Left renal pelvis (tissue), 4 donors: ENCODE measurements around the gene MAB21L1. TPM values are rescaled to one million over a fixed set of nuclear protein-coding genes. Genes with fewer than 3 reads are reported as not detected.

Source experiments
- DNase-seq, 4 donors: peaks; one replicate each; pipeline ENCODE4 v3.0.0-alpha.2; 2013; ENCODE audit warnings: low read depth in 4 of 4, low spot score in 3 of 4
- polyA plus RNA-seq, 4 donors: library from polyadenylated mRNA; unstranded; fragments of 120-200 nt; gene quantifications; one replicate each; pipeline ENCODE4 v1.2.1, GENCODE V29; 2013; ENCODE audit not compliant: insufficient read length in 4 of 4

Gene MAB21L1
- polyA plus RNA-seq, 4 donors: 0.16 to 0.56 (median 0.33) TPM; not detected in 1

- DNase-seq: no peak
Observed at GRCh38 chr13:35480346-35480745, 3.9 kb upstream of the MAB21L1 start.

DNA sequence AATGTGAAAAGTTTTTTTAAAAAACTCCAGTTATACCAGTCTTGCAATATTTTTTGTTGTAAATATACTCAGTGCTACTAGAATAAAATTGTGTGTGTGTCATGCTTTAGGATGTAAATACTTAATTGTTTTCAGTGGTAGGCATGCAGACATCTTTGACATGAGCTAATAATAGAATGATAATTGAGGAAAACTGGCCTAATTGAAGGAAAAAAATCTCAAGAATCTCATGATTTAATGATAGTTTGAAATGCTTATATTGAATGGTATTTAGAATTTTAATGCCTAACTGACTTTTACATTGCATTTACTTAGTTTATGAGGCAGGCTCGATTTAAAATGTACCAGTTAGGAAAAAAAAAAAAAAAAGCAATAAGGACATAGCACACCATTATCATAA is 3.2 kb upstream of the MAB21L1 start:
- DNase-seq: no peak

GRCh38 chr13:35479038-35479492 is 2.6 kb upstream of the MAB21L1 start:
- no peak for DNase-seq

DNA sequence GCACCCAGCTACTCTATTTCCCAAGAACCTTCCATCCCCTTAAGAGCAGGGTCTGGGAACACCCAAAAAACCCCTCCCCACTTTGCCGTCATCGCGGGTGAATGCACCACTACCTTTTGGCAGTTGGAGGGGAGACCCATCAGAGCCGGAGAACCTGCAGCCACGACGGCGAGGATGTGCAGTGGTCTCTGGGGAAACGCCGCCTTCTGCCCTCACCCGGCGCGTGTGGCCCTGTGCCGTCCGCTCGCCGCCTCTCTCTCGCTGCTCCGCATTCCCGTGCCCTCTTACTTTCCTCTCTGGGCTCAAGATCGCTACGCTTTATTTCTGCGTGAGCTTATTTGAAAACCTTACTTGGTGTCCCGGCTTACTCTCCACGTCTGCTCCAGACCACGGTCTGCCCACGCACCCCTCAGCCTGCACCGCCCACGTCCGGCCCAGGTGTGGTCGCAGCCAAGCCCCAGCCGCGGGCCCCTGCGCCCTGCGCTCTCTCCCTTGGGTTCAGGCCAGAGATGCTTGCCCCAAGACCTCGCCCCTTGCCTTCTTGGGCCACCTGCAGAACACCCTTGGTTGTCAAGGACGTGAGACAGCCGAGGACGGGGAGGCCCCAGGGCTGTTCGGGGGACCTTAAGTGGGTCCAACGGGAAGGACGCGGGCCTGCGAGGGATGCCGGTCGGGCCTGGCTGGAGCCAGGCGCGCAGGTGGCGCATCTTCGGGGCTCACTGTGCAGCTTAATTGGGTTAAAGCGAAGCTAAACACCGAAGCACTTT is 2.0 kb upstream of the MAB21L1 start:
- DNase-seq: no peak

DNA sequence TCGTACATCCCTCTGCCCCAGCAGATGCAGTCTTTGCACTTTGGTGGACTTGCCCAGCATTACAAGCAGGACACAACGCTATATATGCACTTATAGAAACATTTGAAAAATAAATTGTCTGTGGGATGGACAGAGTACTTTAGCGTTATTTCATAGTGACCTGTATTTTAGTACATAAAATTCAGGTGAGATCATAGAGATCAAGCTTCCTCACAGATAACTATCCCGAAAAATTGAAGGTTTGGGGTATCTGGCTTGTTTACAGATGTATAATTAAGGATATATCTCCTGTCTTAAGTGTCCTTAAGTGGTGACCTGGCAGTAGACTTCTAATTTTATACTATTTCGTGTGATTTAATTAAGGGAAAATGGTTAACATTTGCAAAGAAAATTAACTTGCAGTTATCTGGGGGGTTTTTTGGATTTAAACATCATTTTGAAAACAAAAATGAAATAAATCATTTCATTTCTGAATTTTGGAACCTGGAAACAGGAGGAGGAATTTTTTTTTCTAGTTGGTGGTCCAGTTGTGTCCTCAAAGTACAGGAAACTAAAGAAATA is 977 bp upstream of the MAB21L1 start:
- DNase-seq: no peak

DNA sequence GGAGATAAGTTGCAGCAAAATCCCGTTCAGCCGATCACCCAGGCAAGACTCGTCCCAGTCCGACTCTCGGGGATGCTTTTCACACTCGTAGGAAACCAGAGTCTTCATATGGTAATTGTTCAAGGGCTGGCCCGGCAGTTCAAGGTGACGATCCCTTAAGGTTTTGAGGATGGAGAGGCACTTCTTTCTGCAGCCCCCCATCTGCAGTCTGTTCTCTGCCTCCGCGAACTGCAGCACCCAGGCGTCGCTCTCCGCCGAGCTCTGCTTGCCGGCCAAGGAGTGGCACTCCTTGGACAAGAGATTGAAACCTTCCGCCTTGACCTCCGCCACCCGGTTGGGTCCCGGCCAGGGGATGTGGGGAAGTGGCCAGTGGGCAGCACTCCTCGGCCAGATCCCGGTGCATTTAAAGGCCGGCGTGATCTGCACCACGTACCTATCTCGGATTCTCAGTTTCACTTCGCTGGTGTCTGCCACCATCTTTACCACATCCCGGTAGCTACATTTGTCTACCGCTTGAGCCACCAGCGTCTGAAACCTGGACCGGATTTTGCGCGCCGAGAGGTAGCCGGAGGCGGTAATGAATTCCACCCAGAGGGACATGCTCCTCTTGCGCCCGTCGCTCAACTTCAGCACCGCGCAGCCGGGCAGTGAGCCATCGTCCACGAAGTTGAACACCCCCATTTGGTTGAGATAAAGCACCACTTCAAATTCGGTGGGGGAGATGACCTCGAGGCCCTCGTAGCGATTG is 1.1 kb downstream of the MAB21L1 start:
- DNase-seq: no peak

DNA sequence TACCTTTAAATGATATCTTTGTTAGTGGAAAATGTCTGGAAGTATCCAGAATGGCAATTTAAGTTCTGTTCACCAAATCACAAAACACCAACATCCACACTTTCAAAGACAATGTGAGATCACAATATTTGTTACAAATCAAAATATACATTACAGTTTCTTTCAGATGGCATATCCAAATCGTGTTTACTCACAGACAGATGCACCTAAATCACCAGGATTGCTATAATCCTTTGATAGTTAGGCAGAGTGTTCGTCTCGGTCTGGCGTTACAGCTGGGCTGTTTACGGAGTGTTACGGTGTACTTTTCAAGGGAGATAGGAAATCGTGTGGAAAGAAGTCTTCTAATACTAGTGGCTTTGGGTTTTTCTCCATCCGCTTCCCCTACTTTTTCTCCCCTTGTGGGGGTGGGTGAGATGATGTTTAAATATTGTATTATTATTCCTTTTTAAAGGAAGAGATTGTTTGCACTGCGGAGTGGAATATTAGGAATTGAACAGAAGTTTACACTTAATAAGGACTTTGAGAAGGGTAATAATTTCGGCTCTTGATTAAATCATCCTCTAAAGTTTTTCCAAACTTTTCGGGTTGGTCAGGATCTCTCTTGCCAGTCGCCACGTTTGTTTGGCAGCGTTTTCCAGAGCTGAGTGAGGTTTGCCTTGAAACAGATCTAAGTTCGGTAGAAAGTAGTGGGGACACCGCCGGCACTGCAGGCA is 1.8 kb downstream of the MAB21L1 start:
- no peak for DNase-seq

DNA sequence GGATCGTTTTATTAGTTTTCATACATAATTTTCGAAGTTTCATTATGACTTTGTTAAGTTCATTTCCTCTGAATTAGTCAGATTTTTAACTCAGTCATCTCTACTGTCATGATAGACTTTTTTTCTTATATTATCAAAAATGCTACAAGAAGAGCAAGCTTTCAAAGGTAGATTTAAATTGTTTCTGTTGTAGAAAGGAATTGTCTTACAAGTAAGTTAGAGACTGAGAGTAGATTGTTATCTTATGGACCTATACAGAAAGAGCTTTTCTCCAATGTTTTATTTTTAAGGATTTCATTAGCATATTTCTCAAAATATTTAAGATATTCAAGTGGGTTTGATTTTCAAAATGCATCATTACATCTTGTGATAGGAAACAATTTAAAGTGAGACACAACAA is 2.7 kb downstream of the MAB21L1 start:
- DNase-seq: no peak

GRCh38 chr13:35473206-35473775 is 3.2 kb downstream of the MAB21L1 start:
- DNase-seq: no peak

GRCh38 chr13:35472323-35472881 is 4.1 kb downstream of the MAB21L1 start:
- no peak for DNase-seq

DNA sequence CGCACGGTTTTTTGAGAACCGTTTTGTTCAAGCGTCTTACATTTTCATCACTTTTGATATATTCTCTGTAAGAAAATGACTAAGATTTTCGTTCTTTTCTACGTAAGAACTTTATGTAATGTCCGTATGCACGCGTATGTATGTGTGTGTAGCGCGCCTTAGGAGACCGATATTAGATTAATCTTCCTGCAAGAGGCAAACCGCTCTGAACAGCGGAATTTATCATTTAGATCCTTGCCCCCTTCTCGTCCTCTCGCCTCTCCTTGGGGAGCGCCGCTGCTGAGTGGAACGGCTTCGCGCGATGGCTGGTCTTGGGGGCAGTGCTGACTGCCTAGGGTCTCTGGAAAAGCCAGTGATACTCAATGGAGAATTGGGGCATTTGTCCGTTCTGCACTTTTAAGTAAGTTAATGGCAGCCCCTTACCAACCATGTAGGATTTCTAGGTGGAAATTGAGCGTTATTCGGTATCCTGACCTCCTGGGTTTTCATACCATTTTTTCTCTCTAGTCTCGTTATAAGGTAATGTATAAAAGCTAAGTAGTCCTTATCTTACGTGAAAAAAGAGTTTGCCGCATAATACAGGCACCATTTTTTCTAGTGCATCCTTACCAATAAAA is 4.7 kb downstream of the MAB21L1 start:
- DNase-seq: no peak

- no peak for DNase-seq
Observed at GRCh38 chr13:35470671-35471661, 5.5 kb downstream of the MAB21L1 start.

DNA sequence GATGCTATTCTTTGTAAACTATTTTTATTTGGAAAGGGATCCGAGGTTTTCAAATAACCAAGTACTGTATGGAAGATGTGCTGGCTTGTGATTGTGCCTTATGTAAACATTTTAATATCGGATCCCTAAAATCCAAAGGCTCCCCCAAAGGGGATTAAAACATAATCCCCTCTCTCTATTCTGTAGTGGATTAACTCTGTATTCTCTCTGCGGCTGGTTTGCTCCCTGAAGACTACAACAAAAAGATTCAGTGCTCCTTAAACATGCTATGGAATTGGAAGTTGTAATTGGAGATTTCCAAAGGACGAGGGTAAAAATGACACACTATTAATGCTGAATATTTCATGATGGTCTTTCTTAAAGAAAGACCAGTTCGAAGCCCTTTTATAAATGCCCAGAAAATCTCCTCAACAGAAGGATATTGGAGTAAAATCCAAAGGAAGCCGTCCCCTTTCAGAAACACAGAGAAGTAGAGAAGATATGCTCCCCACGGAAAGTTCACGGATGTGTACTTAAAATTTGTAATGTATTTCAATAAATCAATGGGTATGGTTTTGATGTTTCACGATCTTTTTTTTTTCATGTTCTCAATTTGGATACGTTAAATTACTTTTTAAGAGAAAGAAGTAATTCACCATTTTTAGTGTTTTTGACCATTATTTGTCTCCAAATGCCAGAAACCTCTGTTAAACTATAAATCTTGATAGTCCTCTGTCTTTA is 6.5 kb downstream of the MAB21L1 start:
- no peak for DNase-seq

- DNase-seq: no peak
Observed at GRCh38 chr13:35468195-35468594, 8.3 kb downstream of the MAB21L1 start.

DNA sequence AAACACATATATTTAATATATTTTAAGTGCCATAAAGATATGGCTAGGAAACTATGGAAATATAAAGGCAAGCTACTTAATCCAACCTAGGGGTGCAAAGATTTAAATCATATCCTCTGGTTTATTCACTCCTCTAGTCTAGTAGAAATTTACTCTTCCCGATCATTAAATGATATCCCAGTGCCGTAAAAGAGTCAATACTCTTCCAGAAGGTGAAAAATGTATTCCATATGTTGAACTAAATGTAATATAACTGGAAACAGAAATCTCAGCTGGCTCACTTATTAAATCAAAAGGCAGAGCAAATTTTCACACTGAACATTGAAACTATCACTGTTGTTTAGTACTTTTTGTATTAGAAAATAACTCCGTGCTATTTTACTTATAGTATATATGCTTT is 11.1 kb downstream of the MAB21L1 start:
- DNase-seq: no peak

GRCh38 chr13:35460061-35460460 is 16.4 kb downstream of the MAB21L1 start:
- DNase-seq: no peak

GRCh38 chr13:35457258-35457657 is 19.2 kb downstream of the MAB21L1 start:
- no peak for DNase-seq

- DNase-seq: no peak
Observed at GRCh38 chr13:35455022-35455421, 21.5 kb downstream of the MAB21L1 start.
